HL-60 (cell line): ENCODE results near the gene TLR10.

Source experiments
- DNase-seq, 2 experiments: peaks; one replicate each; pipeline ENCODE4 v3.0.0-alpha.2; 2010 to 2020; ENCODE audit warnings: low read depth in 1 of 2, low spot score in 1 of 2
- H3K27ac ChIP-seq: fragments of 250-450 bp; sonication (Bioruptor Pico); replicated peaks from 2 replicates; pipeline ENCODE4 v1.5.1; 2020; ENCODE audit warnings: mild to moderate bottlenecking, moderate library complexity
- H3K27me3 ChIP-seq: fragments of 250-450 bp; sonication (Bioruptor Pico); 2 replicates; pipeline ENCODE4 v1.5.1; 2021; ENCODE audit warnings: mild to moderate bottlenecking, moderate library complexity; ENCODE audit not compliant: insufficient read depth, poor library complexity, severe bottlenecking
- H3K4me3 ChIP-seq: replicated peaks from 2 replicates; pipeline ENCODE4 v1.5.1; 2011; ENCODE audit warnings: mild to moderate bottlenecking, control low read depth, low read length; ENCODE audit not compliant: insufficient read depth
- CTCF ChIP-seq: IDR thresholded peaks from one replicate; pipeline ENCODE4 v1.5.1; 2011; ENCODE audit warnings: low read length, control low read depth, inconsistent platforms; ENCODE audit not compliant: insufficient read depth
- GABPA ChIP-seq: IDR thresholded peaks from 2 replicates; pipeline ENCODE4 v1.6.1; 2012; ENCODE audit warnings: low read depth
- POLR2AphosphoS5 ChIP-seq: IDR thresholded peaks from 2 replicates; pipeline ENCODE4 v1.6.1; 2012; ENCODE audit warnings: low read depth
- REST ChIP-seq: IDR thresholded peaks from 2 replicates; pipeline ENCODE4 v1.6.1; 2012; ENCODE audit warnings: low read depth; ENCODE audit not compliant: insufficient replicate concordance
- SPI1 ChIP-seq: IDR thresholded peaks from 2 replicates; pipeline ENCODE4 v1.6.1; 2012; ENCODE audit warnings: low read depth, mild to moderate bottlenecking, borderline replicate concordance

TLR10 gene

GRCh38 chr4:38743866-38744265 lies 38.9 kb downstream of the TLR10 start:
- Histone ChIP-seq H3K27ac (no peak overlapping the region), H3K4me3 (no peak overlapping the region), H3K27me3 (no peaks in the 10 kb centered on the region)
- DNase-seq: no peak
- TF ChIP-seq POLR2AphosphoS5 (no peak), CTCF (no peak), SPI1 (no peak), GABPA (no peak), REST (no peak)

GRCh38 chr4:38740303-38740702 lies 42.5 kb downstream of the TLR10 start:
- H3K27ac ChIP-seq: no peak overlapping the region

More at GRCh38 chr4:38740303-38740702, 42.5 kb downstream of the TLR10 start:
- H3K4me3 ChIP-seq: no peak overlapping the region
- DNase-seq: no peak
- TF ChIP-seq CTCF (no peak), REST (no peak), POLR2AphosphoS5 (no peak), GABPA (no peak), SPI1 (no peak)
- no peaks in the 10 kb centered on the region for H3K27me3 ChIP-seq
